ENCODE measurements around the gene B9D1.
"Not testable (repeated sequence)": the region's sequence is repeated elsewhere in the genome, so short reads cannot be mapped to it uniquely, and the experiment has no call there.

The B9D1 gene

GRCh38 chr17:19364699-19365498 lies 2.4 kb upstream of the B9D1 start:
- TF ChIP-seq POLR2A (IDR thresholded peaks at IDR 0.05; ENCODE audit: low read depth, low read length): no peak
- DNase-seq (ENCODE audit: insufficient read length, low spot score) (no peak), FAIRE-seq (no peak)

DNA sequence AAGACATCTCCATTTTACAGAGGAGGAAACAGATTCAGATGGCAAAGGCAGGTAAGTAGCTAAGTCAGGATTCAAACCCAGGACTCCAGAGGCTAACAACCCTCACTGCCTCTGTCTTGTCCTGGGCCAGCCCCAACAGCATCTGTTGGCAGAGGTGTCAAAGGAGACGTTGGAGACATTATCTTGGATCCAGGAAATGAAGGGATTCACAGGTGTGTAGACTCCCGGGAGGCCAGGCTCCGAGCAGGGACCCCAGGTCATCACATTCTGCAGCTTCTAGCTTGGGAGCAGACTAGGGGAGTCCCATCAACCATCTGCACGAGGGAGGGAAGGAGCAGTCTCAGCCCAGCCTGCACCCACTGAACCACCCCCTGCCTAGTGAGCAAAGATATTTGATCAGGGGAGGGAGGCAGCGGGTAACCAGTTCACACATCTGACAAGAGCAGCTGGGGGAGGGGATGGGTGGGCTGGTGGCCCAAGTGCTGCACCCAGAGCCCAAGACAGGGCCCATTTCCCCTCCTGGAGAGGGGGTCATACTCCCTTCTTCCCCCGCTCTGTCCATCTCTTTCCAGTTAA lies 1.0 kb upstream of the B9D1 start:
- no peak for TF ChIP-seq POLR2A (IDR thresholded peaks at IDR 0.05; ENCODE audit: low read depth, low read length)
- FAIRE-seq: no peak
- no peak for DNase-seq (ENCODE audit: insufficient read length, low spot score)

DNA sequence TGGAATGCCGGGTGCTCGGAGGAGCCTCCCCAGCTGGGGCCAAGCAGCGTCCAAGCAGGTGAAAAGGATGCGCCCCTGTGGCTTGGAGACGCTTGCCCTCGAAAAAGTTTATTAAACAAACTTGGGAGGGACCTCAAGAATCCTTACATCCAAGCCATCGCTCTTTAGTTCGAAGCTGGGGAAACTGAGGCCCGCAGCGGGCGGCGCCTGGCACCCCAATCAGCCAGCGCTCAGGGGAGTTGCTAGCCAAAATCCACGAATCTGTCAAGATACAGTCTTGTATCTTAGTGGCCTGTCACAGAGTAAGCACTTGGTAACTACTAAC lies 553 bp upstream of the B9D1 start:
- TF ChIP-seq POLR2A (IDR thresholded peaks at IDR 0.05; ENCODE audit: low read depth, low read length): no peak
- FAIRE-seq (no peak), DNase-seq (ENCODE audit: insufficient read length, low spot score) (no peak)

DNA sequence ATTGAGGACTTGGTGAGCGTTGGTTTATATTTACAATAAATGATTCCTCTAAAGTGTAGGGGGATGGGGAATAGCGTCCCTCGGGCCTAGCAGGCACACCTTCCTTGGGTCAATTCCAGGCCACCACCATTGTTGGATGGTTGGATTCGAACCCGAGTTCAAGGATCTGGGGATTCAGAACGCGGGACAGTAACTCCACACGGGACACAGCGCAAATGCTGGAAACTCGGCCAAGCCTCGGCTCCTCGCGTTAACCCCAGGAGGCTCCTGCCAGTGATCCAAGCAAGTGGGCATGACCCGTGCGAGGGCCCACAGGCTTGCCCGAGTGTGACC lies 613 bp downstream of the B9D1 start:
- TF ChIP-seq POLR2A (IDR thresholded peaks at IDR 0.05; ENCODE audit: low read depth, low read length): no peak
- FAIRE-seq (no peak), DNase-seq (ENCODE audit: insufficient read length, low spot score) (no peak)

DNA sequence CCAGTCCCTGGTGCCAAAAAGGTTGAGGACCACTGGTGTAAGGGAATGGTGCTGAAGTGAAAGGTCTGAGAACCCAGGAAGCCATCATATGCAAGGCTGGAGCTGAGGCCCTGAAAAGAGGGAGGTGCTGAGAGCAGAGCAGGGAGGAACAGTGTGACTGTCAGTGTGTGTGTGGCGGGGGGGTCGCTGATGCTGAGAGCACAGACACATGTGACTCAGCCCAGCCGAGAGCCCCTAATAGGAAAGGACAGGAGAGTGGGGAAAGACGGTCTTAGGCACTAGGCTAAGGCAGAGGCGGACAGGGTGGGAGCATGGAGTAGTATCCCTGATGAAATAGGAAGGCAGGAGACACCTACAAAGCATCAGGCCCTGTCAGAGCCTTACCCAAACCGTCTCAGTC lies 1.2 kb downstream of the B9D1 start:
- no peak for DNase-seq (ENCODE audit: insufficient read length, low spot score)
- FAIRE-seq: no peak
- TF ChIP-seq POLR2A (IDR thresholded peaks at IDR 0.05; ENCODE audit: low read depth, low read length): no peak

- FAIRE-seq (no peak), DNase-seq (ENCODE audit: insufficient read length, low spot score) (no peak)
- no peak for TF ChIP-seq POLR2A (IDR thresholded peaks at IDR 0.05; ENCODE audit: low read depth, low read length)
Observed at GRCh38 chr17:19360772-19361171, 1.8 kb downstream of the B9D1 start.

DNA sequence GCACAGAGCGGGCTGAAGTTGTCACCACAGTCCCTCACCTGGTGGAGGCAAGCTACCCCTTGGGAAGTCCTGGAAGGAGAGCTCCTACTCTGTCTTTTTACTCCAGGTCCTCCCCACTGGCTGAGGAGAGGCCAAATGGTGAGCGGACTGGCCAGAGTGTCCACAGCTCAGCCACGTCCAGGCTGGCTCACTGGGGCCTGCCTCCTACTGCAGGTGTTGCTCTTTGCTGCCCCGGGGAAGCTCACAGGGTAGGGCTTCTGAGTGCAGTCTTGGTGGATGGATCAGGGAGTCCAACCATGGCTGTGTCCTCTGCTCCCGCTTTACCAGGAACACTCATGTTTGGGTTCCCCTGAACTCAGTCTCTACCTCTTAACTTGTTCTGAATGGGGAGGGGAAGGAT lies 2.7 kb downstream of the B9D1 start:
- no peak for TF ChIP-seq POLR2A (IDR thresholded peaks at IDR 0.05; ENCODE audit: low read depth, low read length)
- DNase-seq (ENCODE audit: insufficient read length, low spot score) (no peak), FAIRE-seq (no peak)

DNA sequence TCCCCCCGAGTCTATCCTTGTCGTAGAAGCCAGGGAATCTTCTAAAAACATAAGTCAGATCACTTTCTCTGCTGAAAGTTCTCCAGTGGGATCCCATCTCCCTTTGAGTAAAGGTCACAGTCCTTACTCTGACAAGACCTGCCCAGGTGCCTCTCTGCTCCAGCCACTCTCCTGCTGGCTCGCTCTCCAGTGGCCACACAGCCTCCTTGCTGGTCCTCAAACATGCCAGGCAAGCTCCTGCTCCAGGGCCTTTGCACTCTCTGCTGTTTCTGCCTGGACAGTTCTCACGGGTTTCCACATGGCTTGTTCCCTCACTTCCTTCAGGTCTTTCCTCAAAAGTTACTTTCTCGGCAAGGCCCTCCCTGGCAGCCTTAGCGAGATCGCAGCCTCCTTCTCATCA lies 3.4 kb downstream of the B9D1 start:
- FAIRE-seq (no peak), DNase-seq (ENCODE audit: insufficient read length, low spot score) (no peak)
- TF ChIP-seq POLR2A (IDR thresholded peaks at IDR 0.05; ENCODE audit: low read depth, low read length): no peak

DNA sequence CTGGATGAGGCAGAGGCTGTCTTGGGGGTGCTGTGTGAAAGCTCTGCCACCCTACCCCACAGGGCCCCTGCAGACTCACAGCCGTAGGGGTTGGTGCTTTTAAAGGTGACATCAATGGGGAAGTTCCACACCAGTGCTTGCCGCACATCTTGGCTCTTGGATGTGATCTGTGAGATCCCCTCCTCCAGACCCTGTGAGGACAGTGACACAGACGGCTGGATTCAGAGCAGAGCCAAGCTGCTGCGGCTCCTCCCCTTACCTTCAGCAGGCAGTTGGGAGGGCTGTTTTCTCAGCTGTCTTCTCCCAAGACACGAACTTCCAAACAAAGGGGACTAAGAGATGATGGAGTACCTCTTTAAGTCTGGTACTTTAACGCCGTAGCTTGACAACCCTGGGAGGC lies 4.8 kb downstream of the B9D1 start:
- TF ChIP-seq POLR2A (IDR thresholded peaks at IDR 0.05; ENCODE audit: low read depth, low read length): no peak
- DNase-seq (ENCODE audit: insufficient read length, low spot score) (no peak), FAIRE-seq (no peak)

DNA sequence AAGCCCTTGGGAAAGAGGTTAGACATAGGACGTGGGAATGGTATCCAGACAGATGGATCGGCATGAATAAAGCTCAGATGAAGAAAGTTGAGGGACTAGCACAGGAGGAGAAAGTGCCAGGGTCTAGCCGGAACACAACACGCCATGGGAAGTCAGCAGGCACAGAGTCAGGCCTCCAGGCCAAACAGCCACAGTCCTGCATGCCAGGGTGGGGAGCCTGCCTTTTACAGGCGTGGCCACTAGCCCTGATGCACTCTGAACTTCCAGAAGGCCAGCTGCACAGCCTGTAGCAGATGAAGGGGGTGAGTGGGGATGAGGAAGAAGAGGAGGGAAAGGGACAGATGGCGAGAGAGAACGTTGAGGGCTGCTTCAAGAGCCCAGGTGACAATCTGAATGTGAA lies 5.2 kb downstream of the B9D1 start:
- DNase-seq (ENCODE audit: insufficient read length, low spot score): no peak
- no peak for FAIRE-seq
- TF ChIP-seq POLR2A (IDR thresholded peaks at IDR 0.05; ENCODE audit: low read depth, low read length): no peak

DNA sequence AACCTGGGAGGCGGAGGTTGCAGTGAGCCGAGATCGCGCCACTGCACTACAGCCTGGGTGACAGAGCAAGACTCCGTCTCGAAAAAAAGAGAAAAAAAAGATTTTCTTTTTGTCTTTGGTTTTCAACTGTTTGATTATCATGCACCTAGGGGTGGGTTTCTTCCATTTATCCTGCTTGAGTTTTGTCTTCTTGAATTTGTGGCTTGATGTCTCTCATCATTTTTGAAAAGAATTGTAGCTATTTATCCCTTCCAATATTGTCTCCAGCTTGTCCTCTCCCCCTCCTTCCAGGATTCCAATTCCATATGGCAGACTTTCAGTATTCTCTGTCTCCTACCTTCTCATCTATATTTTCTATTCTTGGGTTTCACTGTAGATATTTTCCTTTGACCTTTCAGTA lies 7.8 kb downstream of the B9D1 start:
- no peak for FAIRE-seq
- no peak for TF ChIP-seq POLR2A (IDR thresholded peaks at IDR 0.05; ENCODE audit: low read depth, low read length)
- DNase-seq (ENCODE audit: insufficient read length, low spot score): no peak

- DNase-seq (ENCODE audit: insufficient read length, low spot score); FAIRE-seq: not testable (repeated sequence)
Observed at GRCh38 chr17:19353401-19353800, 9.1 kb downstream of the B9D1 start.

- DNase-seq (ENCODE audit: insufficient read length, low spot score) (no peak), FAIRE-seq (no peak)
- TF ChIP-seq POLR2A (IDR thresholded peaks at IDR 0.05; ENCODE audit: low read depth, low read length): no peak
Observed at GRCh38 chr17:19348806-19349205, 13.7 kb downstream of the B9D1 start.

DNA sequence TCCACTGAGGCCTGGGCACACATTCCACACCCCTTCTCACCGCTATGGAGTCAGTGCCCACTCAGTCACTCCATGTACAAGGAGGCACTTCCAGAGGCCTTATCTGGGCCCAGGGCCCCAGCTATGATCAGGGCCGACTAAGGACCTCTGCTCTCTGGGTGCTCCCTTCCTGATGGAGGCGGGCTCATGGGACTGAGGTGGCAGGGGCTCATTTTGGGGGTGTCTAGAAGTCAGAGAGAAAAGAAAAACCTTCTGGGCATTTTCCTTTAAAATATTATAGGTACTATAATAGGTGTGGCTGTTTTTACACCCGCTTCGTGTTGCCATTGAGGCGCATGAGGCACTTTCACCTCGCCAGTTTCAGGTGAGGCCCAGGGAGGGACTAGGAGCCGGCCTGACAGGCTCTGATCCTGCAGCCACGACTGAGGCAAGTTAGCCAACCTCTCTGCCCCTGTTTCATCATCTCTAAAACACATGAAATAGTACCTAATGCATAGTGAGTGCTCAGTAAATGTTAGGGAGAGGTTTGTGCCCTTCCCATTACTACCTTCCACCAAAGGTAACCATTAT lies 14.4 kb downstream of the B9D1 start:
- FAIRE-seq (no peak), DNase-seq (ENCODE audit: insufficient read length, low spot score) (no peak)
- TF ChIP-seq POLR2A (IDR thresholded peaks at IDR 0.05; ENCODE audit: low read depth, low read length): no peak

- FAIRE-seq: no peak
- TF ChIP-seq POLR2A (IDR thresholded peaks at IDR 0.05; ENCODE audit: low read depth, low read length): no peak
- no peak for DNase-seq (ENCODE audit: insufficient read length, low spot score)
Observed at GRCh38 chr17:19347323-19348080, 15.0 kb downstream of the B9D1 start.
